Activated T-cell treated with anti-CD3 and anti-CD28 coated beads, Interleukin-2, amount 50 U/mL, for 4 hours (primary cell): Measurements from ENCODE around the gene SLC13A4. TPM values are rescaled to one million over a fixed set of nuclear protein-coding genes. Genes with fewer than 3 reads are reported as not detected.

Source experiments
- ATAC-seq, 2 donors: fragments of 200-7000 bp; cut with Tn5 transposase; one replicate each; pipeline ENCODE4 v1.10.0; 2021
- DNase-seq: peaks from one replicate; pipeline ENCODE4 v3.0.0-alpha.2; 2020
- H3K27me3 Mint-ChIP-seq: one replicate; pipeline ENCODE4 v1.8.0; 2021; ENCODE audit warnings: low read depth, mixed read lengths
- H3K36me3 Mint-ChIP-seq: one replicate; pipeline ENCODE4 v1.8.0; 2022; ENCODE audit warnings: mixed read lengths; ENCODE audit not compliant: insufficient read depth
- H3K4me1 Mint-ChIP-seq: one replicate; pipeline ENCODE4 v1.8.0; 2021; ENCODE audit warnings: low read depth, mixed read lengths
- H3K4me3 Mint-ChIP-seq: one replicate; pipeline ENCODE4 v1.8.0; 2021; ENCODE audit warnings: mild to moderate bottlenecking, moderate library complexity, mixed read lengths
- H3K9me3 Mint-ChIP-seq: one replicate; pipeline ENCODE4 v1.8.0; 2021; ENCODE audit warnings: mixed read lengths
- total RNA-seq, 3 donors: library from RNA; stranded (reverse); gene quantifications; one replicate each; pipeline ENCODE4 v1.2.1, GENCODE V29; 2021

Gene SLC13A4
- total RNA-seq, 3 donors from 2014 or later: not detected

DNA sequence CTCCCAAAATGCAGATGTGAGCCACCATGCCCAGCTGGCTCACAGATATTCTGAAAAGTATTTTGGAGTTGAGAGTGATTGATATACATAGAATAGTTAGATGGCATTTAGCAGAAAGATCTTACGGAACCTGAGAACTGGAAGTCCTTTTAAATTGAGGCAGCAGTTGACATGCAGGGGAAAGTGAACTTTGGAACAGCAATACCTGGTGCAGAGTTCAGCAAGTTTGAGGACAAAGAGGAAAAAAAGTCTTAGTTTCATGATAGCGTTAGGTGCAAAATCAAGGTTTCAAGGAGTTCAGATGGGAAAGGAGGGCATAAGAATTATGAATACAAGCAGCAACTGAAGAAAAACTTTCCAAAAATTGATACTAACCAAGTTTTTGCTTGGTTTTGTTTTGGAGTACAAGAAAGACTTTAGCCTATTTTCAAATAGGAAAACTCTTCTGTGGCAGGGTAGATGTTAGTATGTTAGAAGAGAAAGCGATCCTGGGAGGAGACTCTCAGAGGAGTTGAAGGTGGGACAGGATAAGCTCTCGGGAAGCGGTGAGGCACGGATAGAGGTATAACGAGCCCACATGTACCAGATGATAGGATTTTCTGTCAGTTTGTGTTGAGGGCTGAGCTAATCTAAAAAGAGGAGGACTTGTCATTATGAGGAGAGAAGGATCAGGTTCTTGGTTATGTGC, 93.7 kb downstream of the SLC13A4 start:
- Mint-ChIP-seq H3K4me3 (no peak overlapping the region), H3K4me1 (no peaks in the 10 kb centered on the region), H3K27me3 (no peaks in the 10 kb centered on the region), H3K9me3 (no peaks in the 10 kb centered on the region), H3K36me3 (peaks cover 48% of the 10 kb centered on the region)
- ATAC-seq (no peak), DNase-seq (no peak)

Other genes starting within 250 kb of the SLC13A4 start
- gene CNOT4, start 218.1 kb downstream of the SLC13A4 start, total RNA-seq: 10 to 100 TPM; 14.2 to 17.3 (median 15.7) TPM
- gene NUP205, start 170.3 kb downstream of the SLC13A4 start, total RNA-seq: 100 to 1,000 TPM; 102 to 128 (median 125) TPM
- 10 to 100 TPM; 17.2 to 20.6 (median 19.8) TPM for gene STMP1, start 65.7 kb downstream of the SLC13A4 start, total RNA-seq
- gene FAM180A, start 20.6 kb upstream of the SLC13A4 start, total RNA-seq: not detected
- 100 to 1,000 TPM; 139 to 152 (median 143) TPM for gene MTPN, start 249.2 kb upstream of the SLC13A4 start, total RNA-seq